OCI-LY3 (cell line): Measurements from ENCODE around the gene SAMD10.
"Not testable (repeated sequence)": the region's sequence is repeated elsewhere in the genome, so short reads cannot be mapped to it uniquely, and the experiment has no call there.

Experiments used
- EZH2phosphoT487 ChIP-seq: fragments of 200-600 bp; shearing (Covaris generic); IDR thresholded peaks from 2 replicates; pipeline ENCODE4 v1.6.1; 2018; ENCODE audit warnings: antibody characterized with exemption, mixed run types, low read depth
- TF ChIP-seq, protein P1 (sequence below): fragments of 200-600, 300-600 bp; sonication (generic); IDR thresholded peaks from 2 replicates; pipeline ENCODE4 v1.5.1; 2014; ENCODE audit warnings: antibody characterized with exemption, low read length, low read depth

- TF ChIP-seq, protein P1, sequence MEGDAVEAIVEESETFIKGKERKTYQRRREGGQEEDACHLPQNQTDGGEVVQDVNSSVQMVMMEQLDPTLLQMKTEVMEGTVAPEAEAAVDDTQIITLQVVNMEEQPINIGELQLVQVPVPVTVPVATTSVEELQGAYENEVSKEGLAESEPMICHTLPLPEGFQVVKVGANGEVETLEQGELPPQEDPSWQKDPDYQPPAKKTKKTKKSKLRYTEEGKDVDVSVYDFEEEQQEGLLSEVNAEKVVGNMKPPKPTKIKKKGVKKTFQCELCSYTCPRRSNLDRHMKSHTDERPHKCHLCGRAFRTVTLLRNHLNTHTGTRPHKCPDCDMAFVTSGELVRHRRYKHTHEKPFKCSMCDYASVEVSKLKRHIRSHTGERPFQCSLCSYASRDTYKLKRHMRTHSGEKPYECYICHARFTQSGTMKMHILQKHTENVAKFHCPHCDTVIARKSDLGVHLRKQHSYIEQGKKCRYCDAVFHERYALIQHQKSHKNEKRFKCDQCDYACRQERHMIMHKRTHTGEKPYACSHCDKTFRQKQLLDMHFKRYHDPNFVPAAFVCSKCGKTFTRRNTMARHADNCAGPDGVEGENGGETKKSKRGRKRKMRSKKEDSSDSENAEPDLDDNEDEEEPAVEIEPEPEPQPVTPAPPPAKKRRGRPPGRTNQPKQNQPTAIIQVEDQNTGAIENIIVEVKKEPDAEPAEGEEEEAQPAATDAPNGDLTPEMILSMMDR, result not testable (repeated sequence)
- not testable (repeated sequence) for TF ChIP-seq EZH2phosphoT487
These were observed 33.1 kb upstream of the SAMD10 start for GRCh38 chr20:64012385-64013154.
